Activated CD8-positive, alpha-beta memory T cell treated with anti-CD3 and anti-CD28 coated beads, Interleukin-2, amount 50 U/mL, for 24 hours (primary cell): Measurements from ENCODE around the gene TUSC7.

ENCODE experiments used
- DNase-seq: peaks from one replicate; pipeline ENCODE4 v3.0.0-alpha.2; 2020; ENCODE audit errors: extremely low read depth

Gene TUSC7

DNA sequence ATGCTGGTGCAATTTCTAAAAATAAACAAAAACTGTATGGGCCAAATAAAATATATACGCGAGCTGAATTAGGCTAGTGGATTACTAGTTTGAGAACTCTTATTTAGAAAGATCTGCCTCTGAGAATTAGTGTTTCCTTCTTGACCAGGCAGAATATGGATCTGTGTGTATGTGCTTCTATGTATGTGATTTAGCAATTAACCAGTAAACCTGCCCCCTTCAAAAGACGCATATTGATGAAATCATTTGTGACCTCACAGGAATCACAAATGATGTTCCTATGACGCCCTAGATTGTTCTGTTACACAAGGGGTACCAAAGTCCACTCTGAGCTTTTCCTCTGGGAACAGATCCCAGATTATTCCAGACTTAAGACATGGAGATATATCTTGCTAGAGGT lies at the start of gene TUSC7:
TUSC7 (plus strand) TSS at position 301 of the 400 bp plus-strand sequence.
- no peak for DNase-seq

DNA sequence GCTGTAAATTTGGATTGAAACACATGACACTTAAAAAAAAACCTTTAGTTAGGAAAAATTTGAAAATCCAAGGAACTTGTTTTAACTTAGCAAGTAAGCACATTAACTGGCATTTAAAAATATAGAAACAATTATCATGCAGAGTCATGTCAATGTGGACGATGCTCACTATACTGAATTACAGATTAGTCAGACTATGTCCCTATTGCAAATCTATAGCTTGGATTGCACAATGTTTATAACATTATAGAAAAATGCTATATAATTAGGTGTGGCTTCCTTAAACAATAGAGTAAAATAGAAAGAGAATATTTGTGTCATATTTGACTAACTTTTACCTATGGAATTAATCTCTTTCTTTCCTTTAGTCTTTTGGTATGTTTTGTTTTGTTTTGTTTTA lies 48.4 kb upstream of the TUSC7 start:
- no peak for DNase-seq

DNA sequence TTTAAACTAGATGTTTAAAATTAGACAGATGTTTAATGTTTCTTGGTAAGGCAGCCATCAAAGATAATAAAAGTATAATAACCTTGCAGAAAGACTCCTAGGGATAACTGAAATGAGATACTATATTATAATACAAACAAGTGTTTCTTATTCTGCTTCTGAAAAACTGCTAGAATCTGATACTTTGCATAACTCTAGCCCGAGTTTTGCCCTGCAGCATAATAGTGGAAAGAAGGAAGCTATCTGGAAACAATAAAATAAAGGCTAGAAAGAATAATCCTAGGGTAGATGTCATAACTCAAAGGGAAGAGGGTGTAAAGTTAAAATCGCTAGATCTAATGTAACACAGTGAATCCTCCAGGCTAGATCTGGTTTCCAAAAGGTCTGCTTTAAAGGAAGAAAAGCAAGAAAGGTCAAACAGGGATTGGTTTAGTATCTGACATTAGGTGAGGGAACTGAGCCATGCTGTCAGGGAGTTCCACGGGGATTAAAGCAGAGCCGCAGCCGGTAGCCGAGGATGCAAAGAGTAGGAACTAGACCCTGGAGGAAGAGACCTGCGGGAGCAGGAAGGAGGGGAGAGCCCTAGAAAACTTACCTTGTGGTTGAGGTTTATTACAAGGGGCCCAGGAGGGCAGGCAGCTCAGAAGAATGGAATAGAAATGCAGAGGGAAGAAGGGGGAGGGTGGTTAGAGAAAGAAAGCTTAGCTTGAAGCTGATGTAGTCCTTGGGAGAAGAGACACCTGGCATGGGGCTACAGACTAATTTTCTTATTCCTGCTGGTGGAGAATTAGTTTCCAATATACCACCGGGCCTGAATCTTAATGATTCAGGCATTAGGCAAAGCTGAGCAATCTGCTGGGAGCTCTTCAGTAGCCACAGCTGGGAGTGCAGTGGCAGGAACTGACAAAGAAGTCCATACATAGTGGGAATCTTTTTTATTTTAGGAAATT lies 46.1 kb upstream of the TUSC7 start:
- no peak for DNase-seq

DNA sequence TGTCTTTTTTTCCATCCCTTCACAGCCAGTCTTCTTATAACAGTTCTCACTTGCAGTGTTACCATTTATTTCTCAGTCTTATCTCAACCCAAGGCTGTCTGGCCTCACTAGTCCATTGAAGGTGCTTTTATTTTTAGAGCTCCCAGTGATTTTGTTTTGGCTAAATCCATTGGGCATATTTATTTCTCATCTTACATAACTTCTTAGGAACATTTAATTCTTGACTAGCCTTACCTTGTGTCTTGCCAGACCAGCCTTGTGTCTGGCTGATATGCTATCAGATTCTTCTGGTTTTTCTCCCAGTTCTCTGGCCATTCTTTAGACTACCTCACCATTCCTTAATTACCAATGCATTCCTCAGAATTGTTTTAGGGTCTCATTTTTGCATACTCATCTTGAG lies 42.3 kb upstream of the TUSC7 start:
- DNase-seq: no peak

DNA sequence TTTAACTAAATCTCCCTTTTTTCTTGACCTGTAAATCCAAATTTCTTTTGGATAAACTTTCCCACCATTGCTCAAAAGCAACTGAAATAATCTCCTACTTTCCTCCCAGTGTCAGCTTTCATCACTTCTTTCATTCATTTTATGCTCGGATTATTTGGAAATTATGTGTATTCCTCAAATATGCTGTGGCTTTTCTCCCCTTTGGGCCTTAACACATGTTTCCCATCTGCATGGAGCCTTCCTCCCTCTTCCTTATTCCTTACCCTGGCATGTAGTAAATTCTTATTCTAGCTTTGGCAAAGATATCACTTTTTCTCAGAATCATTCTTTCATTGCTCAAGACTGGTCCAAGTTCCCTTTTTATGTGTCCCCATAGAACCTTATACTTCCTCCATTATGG lies 41.8 kb upstream of the TUSC7 start:
- no peak for DNase-seq

DNA sequence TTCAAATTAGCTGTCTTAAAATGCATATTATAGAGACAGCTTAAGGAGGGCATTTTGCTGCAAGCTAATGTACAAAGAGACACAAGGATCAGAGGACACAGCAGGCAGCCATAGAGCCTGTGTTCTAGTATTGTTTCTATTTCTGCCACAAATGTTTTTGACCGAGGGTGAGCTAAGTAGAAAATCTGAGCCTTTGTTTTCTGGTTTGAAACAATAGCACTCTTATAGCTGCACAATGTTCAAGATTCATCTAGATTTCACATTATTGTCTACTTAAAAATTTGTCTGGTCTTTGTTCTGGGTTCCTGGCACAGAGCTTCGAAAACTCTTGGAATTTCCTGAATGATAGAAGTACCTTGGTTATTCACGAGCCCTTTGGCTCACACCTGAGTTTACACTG lies 40.0 kb upstream of the TUSC7 start:
- DNase-seq: no peak

DNA sequence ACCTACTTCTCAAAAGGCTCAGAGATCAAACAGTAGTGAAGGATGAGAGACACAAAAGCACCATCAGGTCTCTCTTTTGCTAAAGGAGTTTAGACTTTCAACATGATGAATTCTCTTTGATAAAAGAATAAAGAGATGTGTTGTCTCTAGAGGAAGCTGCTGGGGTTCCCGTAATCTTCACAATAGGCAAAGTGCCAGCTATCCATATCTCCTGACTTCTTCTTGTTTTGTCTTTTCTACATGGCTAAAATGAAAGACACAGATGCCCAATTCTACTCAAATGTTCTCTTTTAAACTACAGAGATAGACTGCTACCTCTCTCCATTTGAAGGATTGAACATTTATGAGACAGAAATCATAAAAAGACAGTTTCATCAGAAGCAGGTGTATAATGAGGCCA lies 38.4 kb upstream of the TUSC7 start:
- no peak for DNase-seq

DNA sequence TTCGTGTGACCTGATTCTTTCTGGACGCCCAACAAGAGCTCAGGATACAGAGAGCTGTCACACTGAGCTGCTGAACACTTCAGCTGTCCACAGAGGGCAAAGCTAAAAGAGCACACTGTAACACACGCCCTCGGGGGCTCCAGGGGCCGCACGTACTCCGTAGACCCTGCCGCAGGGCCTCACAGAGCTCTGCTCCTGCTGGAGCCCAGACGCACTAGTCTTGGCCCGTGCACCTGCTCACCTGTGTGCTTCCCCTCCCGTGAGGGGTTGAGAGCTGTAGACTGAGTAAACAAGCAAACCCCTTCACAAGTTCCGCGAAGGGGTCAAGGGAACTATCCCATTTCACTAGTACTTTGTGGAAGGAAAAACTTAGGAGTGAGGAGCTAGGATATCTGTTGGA lies 30.7 kb upstream of the TUSC7 start:
- DNase-seq: no peak

DNA sequence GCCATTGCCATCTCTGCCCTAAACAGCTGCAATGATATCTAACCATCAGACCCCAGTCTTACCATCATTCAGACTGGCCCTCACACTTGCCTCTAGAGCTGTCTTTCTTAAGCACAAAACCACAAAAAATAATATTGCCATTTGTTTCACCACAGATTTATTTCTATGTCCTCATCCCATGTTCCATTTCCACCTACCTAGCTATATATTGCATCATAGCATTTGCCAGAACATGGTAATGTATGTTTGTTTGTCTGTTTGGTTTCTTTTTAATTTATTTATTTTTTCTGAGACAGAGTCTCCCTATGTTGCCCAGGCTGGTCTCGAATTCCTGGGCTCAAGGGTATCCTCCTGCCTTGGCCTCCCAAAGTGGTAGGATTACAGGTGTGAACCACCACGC lies 18.5 kb upstream of the TUSC7 start:
- no peak for DNase-seq

DNA sequence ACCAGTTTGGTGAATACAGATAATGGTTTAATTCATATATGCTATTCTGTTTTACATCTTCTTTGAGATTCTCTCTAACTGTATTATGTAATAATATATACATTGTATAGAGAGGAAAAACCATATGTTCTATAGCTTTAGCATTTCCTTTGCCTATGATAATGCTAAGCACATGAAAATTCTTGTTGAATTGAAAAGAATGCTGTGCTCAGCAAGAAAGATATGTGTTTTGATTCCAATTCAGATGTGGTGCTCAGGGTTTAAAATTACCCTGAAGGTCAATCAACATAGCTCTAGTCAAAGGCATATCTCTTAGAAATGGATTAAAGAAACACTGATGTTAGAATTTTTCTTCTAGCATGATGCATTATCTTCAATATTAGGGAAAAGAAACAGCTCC lies 8.5 kb upstream of the TUSC7 start:
- DNase-seq: no peak

DNA sequence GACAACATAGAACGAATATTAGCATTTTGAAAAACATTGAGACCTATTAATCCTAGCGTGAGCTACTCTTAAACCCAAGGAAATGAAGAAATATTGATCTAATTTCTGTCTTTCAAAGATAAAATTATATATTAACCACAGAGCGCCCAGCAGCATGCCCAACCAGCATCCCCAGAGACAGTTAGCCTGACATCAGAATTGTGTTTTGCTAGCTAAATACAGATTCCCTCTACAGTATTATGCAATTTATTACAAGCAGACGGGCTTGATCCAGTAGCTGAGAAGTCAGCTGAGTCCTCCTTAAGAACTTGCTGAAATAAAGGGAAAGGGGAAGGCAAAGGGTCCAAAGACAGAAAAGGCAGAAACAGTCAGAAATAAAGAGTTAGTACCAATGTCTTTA lies 7.2 kb upstream of the TUSC7 start:
- DNase-seq: no peak

DNA sequence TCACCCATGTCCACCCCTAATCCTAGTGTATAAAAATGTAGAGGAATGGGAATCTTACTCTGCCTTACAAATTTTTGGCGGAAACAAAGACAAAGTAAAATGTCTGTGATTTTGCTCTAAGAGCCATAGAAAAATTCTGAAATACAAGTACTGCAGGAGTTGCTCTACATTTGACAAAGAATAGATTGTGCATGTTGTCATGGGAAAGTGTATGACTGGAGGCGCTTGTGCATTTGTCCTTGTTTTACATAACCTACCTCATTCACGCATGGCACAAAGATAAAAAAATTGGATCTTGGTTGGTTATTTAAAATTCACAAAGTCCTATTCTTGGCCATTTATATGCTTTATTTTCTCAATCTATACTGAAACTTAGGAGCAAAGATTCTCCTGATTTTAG lies 2.0 kb upstream of the TUSC7 start:
- DNase-seq: no peak

DNA sequence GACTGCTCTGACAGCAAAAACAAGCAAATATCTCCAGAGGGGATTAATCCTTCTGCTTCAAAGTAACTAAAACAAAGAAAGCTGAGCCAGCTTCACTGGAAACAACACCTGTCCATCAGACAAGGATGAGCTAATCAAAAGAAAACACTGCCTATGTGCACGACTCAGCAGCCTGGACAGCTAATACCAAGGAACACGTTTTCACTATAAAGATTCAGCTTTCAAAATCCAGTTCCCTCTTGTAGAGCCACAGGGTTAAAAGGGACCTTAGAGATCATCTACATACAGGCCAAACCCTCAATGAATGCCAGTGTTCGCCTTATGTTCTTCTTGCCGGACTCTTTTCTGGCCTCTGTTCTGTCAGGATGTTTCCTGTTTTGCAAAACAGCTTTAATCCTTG lies 6.9 kb downstream of the TUSC7 start:
- no peak for DNase-seq

DNA sequence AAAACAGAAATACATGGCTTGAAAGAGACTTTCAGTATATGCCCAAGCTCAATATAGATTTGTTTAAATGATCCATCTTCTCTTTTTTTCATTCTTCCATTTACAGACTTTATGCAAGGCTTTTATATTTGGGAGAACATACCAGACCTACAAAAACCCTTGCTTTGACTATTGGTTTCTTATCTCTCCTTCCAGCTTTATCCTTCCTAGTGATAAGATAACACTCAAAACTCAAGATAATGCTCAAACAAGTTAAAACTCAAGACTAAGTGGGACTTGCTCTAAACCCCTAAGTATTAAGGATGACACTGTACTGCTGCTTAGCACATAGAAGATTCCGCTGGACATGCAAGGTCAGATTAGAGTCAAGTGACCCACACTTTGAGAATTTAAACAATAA lies 8.0 kb downstream of the TUSC7 start:
- no peak for DNase-seq

DNA sequence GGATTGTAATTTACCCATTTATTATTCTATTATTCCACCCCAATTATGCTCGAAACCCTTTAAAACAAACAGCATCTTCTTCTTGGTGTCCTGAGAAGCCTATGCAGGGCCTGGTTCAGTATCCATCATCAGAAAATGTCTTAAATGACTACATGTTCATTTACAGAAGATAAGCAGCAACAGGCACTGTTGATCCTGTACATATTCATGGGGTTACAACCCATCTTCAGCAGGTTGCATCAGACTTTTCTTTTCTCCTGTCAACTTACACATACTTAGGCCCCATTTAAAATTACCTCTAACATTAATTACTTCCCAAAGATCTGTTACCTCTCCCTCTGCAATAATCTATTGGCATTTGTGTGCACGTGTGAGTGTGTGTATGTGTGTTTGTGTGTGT lies 18.9 kb downstream of the TUSC7 start:
- no peak for DNase-seq

DNA sequence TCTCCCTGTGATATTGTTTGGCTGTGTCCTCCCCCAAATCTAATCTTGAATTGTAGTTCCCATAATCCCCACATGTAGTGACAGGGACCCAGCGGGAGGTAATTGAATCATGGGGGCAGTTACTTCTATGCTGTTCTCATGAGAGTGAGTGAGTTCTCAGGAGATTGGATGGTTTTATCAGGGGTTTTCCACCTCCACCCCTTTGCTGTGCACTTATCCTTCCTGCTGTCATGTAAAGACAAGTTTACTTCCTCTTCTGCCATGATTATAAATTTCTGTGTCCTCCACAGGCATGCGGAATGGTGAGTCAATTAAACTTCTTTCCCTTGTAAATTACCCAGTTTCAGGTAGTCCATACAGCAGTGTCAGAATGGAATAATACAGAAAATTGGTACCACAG lies 24.7 kb downstream of the TUSC7 start:
- DNase-seq: no peak

DNA sequence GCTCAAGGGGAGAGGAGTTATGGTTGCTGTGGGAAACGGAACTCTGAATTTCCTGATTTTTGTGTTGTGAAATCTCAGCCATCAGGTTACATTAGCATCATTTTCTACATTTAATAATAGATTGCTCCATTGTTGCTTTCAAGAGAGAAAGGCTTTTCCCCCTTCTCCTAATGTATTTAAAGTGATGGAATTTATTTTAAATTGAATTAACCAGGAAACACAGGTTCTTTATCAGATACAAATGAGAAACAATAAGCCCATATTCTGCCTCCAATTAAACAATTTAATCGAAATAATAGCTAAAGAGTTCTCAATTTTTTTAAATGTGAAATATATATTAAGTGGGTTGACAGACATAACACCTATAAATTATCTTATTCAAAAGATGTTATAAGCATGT lies 30.1 kb downstream of the TUSC7 start:
- no peak for DNase-seq

DNA sequence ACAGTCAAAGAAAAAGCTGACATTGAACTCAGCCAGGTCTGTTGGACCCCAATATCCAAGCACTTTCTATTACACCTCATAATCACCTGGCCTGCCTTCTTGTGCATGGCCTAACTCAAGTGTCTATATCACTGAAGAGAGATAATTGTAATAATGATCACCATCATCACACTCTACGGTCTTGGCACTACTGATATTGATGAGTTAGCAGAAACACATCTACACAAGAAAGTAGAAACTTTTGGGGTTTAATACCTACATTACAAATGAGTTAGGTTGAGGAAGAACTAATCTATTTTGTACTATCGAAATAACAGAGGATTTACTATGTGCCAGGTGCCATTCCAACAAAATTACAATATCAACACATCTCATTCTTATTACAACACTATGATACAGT lies 30.7 kb downstream of the TUSC7 start:
- no peak for DNase-seq

DNA sequence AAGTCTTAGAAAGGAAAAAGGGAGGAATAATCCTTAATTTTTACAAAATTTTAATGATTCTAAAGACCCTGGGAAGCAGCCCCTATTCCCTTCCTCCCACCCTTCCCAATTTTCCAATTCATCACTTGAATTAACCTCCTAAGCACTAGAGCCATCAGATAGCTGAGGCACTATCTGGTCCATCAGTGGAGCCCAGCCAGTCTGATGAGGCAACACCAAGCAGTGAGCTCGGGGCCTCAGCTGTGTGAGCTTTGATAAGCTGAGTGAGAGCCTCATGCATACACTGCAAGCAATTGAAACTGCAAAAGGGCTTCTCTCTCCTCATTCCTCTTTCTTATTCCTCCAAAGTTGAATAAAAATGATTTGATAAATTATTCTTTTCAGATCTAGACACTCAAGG lies 31.9 kb downstream of the TUSC7 start:
- DNase-seq: no peak

DNA sequence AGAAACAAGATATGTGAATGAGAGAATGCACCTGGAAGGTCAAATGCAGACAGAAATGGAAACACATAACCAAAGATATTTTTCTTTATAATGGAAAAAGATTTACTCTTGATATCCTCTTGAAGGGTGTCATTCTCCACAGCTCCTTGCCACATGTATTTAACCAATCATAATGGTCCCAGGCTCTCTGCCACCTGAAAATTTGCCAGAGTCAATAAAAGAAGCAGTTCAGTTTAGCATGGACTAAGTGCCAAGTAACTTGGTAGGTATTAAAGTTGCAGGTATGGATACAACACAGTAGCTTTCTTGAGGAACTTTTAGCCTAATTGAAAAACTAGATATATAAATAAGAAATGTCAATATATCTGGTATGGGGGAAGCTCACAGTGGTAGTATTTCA lies 33.5 kb downstream of the TUSC7 start:
- no peak for DNase-seq

DNA sequence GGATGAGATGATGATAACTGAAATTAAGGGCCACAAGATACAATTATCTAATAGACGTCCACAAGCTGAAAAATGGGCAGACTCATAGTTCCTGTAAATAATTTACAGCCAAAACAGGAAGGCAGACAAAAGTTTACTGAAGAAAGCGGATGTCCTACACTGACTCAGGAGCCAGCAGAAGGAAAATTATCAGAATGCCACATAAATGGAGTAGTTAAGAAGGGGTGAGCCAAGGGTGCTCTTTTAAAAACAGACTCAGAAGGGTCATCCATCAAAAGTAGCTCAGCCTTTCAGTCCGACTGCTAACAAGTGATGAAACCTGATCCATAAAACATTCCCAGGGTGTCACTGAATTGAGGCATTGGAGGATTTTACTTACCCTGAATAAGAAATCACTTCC lies 39.8 kb downstream of the TUSC7 start:
- no peak for DNase-seq

DNA sequence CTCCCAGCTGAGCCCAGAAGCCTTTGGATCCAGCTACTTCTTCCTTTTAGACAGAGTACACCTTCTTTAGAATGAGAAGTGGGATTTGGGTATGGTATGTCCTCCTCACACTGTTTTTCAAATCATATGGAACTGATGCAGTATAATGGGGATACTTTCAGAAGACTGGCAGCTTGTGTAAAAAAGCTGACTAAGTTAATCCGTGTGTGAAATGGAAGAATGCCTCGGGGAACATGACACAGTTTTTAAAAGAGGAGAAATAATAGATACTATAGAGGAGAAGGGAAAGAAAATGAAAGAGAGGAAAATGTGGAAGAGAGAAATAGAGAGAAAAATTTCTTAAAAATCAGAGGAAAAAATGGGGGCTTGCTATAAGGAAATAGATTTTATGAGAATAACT lies 47.7 kb downstream of the TUSC7 start:
- no peak for DNase-seq

DNA sequence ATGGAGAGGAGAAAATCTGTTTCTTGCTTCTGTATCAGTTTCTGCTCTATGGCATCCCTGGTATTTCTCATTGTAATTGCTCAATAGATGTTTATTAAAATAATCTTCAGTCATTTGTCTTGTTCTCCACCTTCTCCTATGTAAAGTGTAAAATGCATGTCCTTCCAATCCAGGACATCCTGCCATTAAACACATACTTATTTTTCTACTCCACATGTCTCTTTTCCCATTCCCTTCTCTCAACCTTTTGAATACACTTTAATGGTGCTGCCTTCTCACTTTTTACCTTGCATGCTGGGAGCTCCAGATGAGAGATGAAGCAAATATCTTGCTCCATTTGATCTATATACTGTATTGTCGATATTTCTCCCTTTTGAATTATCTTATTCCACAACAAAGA lies 49.7 kb downstream of the TUSC7 start:
- DNase-seq: no peak
